ENCODE data around the gene C4orf36.

DNA sequence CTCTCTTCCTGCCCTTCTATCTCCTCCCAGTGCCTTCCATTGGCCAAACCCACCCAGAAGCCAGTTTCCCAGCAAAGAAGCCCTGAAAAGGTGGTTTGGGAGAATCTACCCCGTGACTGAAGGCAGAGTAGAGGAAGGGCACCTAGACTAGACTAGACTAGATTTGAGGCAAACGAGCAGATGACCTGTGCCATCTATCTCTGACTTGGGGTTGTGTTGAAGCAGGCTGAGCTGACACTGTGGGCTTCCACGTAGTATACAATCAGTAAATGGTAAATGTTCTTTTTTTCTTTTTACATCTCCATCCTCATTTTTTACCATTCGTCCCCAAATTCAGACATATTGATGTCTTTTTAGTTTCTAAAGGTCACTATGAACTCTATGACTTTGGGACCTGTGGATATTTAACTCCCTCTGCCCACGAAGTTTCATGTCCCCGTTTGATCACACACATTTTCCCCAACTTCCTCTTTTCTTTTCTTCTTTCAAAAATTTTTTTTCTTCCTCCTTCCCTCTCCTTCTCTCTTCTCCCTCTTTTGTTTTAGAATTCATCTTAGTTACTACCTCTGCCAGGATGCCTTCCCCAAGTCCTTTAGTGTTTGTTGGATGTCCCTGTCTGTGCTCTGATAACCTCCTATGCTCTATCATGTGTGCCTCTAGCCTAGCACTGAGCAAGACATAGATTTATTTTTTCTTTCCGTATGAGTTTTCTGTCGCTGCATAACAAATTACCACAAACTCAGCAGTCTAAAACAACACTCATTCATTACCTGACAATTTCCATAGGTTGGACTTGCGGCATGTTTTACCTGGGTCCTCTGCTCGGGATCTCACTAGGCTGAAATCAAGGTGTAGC lies 36.4 kb upstream of the C4orf36 start:
- TF ChIP-seq, protein P1, sequence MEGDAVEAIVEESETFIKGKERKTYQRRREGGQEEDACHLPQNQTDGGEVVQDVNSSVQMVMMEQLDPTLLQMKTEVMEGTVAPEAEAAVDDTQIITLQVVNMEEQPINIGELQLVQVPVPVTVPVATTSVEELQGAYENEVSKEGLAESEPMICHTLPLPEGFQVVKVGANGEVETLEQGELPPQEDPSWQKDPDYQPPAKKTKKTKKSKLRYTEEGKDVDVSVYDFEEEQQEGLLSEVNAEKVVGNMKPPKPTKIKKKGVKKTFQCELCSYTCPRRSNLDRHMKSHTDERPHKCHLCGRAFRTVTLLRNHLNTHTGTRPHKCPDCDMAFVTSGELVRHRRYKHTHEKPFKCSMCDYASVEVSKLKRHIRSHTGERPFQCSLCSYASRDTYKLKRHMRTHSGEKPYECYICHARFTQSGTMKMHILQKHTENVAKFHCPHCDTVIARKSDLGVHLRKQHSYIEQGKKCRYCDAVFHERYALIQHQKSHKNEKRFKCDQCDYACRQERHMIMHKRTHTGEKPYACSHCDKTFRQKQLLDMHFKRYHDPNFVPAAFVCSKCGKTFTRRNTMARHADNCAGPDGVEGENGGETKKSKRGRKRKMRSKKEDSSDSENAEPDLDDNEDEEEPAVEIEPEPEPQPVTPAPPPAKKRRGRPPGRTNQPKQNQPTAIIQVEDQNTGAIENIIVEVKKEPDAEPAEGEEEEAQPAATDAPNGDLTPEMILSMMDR (conservative IDR thresholded peaks at IDR 0.05; ENCODE audit: low read depth, low read length): no peak
- no peak for TF ChIP-seq EZH2 (IDR thresholded peaks at IDR 0.05; ENCODE audit: borderline replicate concordance, low read depth, low read length, poor library complexity, severe bottlenecking)
